ENCODE measurements around the gene EIPR1.

DNA sequence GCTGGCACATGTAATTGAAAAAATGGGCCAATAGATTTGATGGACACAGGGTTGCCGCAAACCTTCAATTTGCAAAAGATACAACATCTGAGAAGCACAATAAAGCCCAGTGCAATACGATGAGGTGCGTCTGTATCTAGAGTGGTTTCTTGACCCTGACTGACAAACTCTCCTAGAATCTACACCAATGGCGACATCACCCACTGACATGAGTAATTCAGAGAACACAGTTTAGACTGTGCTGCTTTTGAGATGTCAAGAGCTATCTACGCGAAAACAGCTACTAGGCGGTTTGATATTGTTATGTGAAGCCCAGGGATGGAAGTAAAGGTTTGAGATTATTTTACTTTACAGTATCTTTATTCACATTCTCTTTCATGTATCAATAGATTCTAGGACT, 104.9 kb downstream of the EIPR1 start:
- TF ChIP-seq, protein P1, sequence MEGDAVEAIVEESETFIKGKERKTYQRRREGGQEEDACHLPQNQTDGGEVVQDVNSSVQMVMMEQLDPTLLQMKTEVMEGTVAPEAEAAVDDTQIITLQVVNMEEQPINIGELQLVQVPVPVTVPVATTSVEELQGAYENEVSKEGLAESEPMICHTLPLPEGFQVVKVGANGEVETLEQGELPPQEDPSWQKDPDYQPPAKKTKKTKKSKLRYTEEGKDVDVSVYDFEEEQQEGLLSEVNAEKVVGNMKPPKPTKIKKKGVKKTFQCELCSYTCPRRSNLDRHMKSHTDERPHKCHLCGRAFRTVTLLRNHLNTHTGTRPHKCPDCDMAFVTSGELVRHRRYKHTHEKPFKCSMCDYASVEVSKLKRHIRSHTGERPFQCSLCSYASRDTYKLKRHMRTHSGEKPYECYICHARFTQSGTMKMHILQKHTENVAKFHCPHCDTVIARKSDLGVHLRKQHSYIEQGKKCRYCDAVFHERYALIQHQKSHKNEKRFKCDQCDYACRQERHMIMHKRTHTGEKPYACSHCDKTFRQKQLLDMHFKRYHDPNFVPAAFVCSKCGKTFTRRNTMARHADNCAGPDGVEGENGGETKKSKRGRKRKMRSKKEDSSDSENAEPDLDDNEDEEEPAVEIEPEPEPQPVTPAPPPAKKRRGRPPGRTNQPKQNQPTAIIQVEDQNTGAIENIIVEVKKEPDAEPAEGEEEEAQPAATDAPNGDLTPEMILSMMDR (IDR thresholded peaks at IDR 0.05): no peak
- no peak for TF ChIP-seq POLR2A (IDR thresholded peaks at IDR 0.05)
- TF ChIP-seq EP300 (IDR thresholded peaks at IDR 0.05): no peak

Measured in ovary (tissue), 3 donors.